SIG-M5 treated with dmso at 0.1 percent for 504 hours (cell line): ENCODE measurements around the gene LMO7.
"Not testable (repeated sequence)": the region's sequence is repeated elsewhere in the genome, so short reads cannot be mapped to it uniquely, and the experiment has no call there.

Experiments used
- DNase-seq: peaks from one replicate; lab custom pipeline; 2025; ENCODE audit not compliant: unreplicated experiment; lab: John Stamatoyannopoulos, UW

The LMO7 gene

GRCh38 chr13:75770164-75770563 lies 134.0 kb downstream of the LMO7 start:
- DNase-seq = no peak

GRCh38 chr13:75770592-75771011 lies 134.5 kb downstream of the LMO7 start:
- DNase-seq = no peak

- no peak for DNase-seq
Observed at GRCh38 chr13:75771226-75771625, 135.1 kb downstream of the LMO7 start.

GRCh38 chr13:75771818-75772217 lies 135.7 kb downstream of the LMO7 start:
- DNase-seq = no peak

GRCh38 chr13:75774176-75774575 lies 138.0 kb downstream of the LMO7 start:
- DNase-seq = no peak

GRCh38 chr13:75776550-75776949 lies 140.4 kb downstream of the LMO7 start:
- DNase-seq = no peak

- no peak for DNase-seq
Observed at GRCh38 chr13:75779393-75779792, 143.3 kb downstream of the LMO7 start.

GRCh38 chr13:75780103-75780502 lies 144.0 kb downstream of the LMO7 start:
- not testable (repeated sequence) for DNase-seq

- no peak for DNase-seq
Observed at GRCh38 chr13:75782985-75783384, 146.9 kb downstream of the LMO7 start.

GRCh38 chr13:75784003-75784402 lies 147.9 kb downstream of the LMO7 start:
- no peak for DNase-seq

- no peak for DNase-seq
Observed at GRCh38 chr13:75785130-75785529, 149.0 kb downstream of the LMO7 start.

- DNase-seq = no peak
Observed at GRCh38 chr13:75787249-75787928, 151.3 kb downstream of the LMO7 start.

GRCh38 chr13:75788481-75788981 lies 152.4 kb downstream of the LMO7 start:
- no peak for DNase-seq

- DNase-seq = no peak
Observed at GRCh38 chr13:75789451-75790197, 153.5 kb downstream of the LMO7 start.

GRCh38 chr13:75790198-75790970 lies 154.3 kb downstream of the LMO7 start:
- DNase-seq = no peak

GRCh38 chr13:75792526-75793187 lies 156.5 kb downstream of the LMO7 start:
- no peak for DNase-seq

- DNase-seq = not testable (repeated sequence)
Observed at GRCh38 chr13:75793188-75793567, 157.0 kb downstream of the LMO7 start.

GRCh38 chr13:75794663-75795062 lies 158.5 kb downstream of the LMO7 start:
- DNase-seq = no peak

- DNase-seq = no peak
Observed at GRCh38 chr13:75795274-75795673, 159.1 kb downstream of the LMO7 start.

- DNase-seq = no peak
Observed at GRCh38 chr13:75796825-75797224, 160.7 kb downstream of the LMO7 start.

GRCh38 chr13:75797239-75797638 lies 161.1 kb downstream of the LMO7 start:
- DNase-seq = no peak
